T-helper 22 cell (primary cell): Measurements from ENCODE around the gene OTOF.

Source experiments
- DNase-seq: peaks from one replicate; pipeline ENCODE4 v3.0.0-alpha.2; 2020; ENCODE audit warnings: low read depth

Gene OTOF

GRCh38 chr2:26464390-26465265, 13.3 kb downstream of the OTOF start:
- no peak for DNase-seq

- no peak for DNase-seq
Observed at GRCh38 chr2:26463244-26464192, 14.4 kb downstream of the OTOF start.

- DNase-seq: no peak
Observed at GRCh38 chr2:26462511-26463243, 15.2 kb downstream of the OTOF start.

- DNase-seq: no peak
Observed at GRCh38 chr2:26462100-26462499, 15.8 kb downstream of the OTOF start.

- DNase-seq: no peak
Observed at GRCh38 chr2:26461601-26462023, 16.3 kb downstream of the OTOF start.

- no peak for DNase-seq
Observed at GRCh38 chr2:26460613-26461031, 17.3 kb downstream of the OTOF start.

- DNase-seq: no peak
Observed at GRCh38 chr2:26459991-26460612, 17.8 kb downstream of the OTOF start.

- no peak for DNase-seq
Observed at GRCh38 chr2:26458365-26459042, 19.4 kb downstream of the OTOF start.

- no peak for DNase-seq
Observed at GRCh38 chr2:26457695-26458364, 20.1 kb downstream of the OTOF start.

- no peak for DNase-seq
Observed at GRCh38 chr2:26457251-26457666, 20.7 kb downstream of the OTOF start.

GRCh38 chr2:26456440-26457250, 21.3 kb downstream of the OTOF start:
- DNase-seq: no peak

GRCh38 chr2:26455670-26456439, 22.1 kb downstream of the OTOF start:
- DNase-seq: no peak

- no peak for DNase-seq
Observed at GRCh38 chr2:26455037-26455669, 22.8 kb downstream of the OTOF start.

GRCh38 chr2:26454561-26455001, 23.3 kb downstream of the OTOF start:
- no peak for DNase-seq

- DNase-seq: no peak
Observed at GRCh38 chr2:26453421-26454329, 24.2 kb downstream of the OTOF start.

GRCh38 chr2:26451700-26452099, 26.2 kb downstream of the OTOF start:
- no peak for DNase-seq

GRCh38 chr2:26450031-26450635, 27.8 kb downstream of the OTOF start:
- DNase-seq: no peak
